Fibroblast of villous mesenchyme (primary cell): Measurements from ENCODE around the gene TNFSF15. TPM values are rescaled to one million over a fixed set of nuclear protein-coding genes. Genes with fewer than 3 reads are reported as not detected.
A peak's percentile ranks its signal among the peaks of the same experiment; 100 is the strongest.
"Not testable (repeated sequence)": the region's sequence is repeated elsewhere in the genome, so short reads cannot be mapped to it uniquely, and the experiment has no call there.

ENCODE experiments used
- DNase-seq: peaks from one replicate; pipeline ENCODE4 v3.0.0-alpha.2; 2010; ENCODE audit warnings: low read depth
- H3K4me3 ChIP-seq: 2 replicates; pipeline ENCODE4 v1.5.1; 2011; ENCODE audit warnings: low read depth, mild to moderate bottlenecking, low read length
- CTCF ChIP-seq: IDR thresholded peaks from 2 replicates; pipeline ENCODE4 v1.5.1; 2012; ENCODE audit warnings: low read depth, mild to moderate bottlenecking, low read length; ENCODE audit not compliant: insufficient read depth
- total RNA-seq: library from RNA; depleted of rRNA; stranded (reverse); fragments of >200 nt; gene quantifications from 2 replicates; pipeline ENCODE4 v1.2.3, GENCODE V29; 2012

TNFSF15 gene
- total RNA-seq, 1 donor: 5.6 TPM

DNA sequence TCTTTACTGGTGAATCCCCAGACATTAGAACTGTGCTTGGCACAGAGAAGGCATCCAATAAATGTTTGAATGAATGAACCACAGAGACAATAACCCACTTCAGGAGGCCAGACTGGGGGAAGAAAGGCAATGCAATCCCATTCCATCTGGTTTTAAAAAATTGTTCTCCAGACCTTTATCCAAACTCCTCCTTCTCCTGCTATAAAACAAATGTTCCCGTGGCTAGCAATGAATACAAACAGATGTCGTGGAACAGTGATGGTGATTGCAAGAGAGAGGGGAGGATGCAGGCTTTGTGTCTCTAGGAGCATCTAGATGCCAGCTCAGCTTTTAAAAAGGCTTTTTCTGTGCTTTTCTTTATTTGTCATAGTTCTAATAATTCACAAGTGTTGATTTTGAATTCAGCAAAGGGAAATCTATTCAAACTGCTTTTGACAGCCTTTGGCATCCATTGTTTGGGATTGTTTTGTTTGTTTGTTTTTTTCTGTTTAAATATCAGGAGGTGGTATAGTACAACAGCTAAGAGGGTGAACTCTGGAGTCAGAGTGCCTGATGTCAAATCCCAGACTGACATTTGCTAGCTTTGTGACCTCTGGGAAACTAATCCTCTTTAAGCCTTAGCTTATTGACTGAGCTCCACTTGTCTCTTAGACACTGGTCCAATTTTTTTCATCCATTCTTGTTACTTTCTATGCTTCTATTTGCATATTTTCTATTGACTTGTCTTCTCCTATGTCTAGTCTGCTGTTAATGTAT is 59.1 kb downstream of the TNFSF15 start:
- no peak for TF ChIP-seq CTCF
- peak; percentile 56 for DNase-seq
- no peak overlapping the region for H3K4me3 ChIP-seq

DNA sequence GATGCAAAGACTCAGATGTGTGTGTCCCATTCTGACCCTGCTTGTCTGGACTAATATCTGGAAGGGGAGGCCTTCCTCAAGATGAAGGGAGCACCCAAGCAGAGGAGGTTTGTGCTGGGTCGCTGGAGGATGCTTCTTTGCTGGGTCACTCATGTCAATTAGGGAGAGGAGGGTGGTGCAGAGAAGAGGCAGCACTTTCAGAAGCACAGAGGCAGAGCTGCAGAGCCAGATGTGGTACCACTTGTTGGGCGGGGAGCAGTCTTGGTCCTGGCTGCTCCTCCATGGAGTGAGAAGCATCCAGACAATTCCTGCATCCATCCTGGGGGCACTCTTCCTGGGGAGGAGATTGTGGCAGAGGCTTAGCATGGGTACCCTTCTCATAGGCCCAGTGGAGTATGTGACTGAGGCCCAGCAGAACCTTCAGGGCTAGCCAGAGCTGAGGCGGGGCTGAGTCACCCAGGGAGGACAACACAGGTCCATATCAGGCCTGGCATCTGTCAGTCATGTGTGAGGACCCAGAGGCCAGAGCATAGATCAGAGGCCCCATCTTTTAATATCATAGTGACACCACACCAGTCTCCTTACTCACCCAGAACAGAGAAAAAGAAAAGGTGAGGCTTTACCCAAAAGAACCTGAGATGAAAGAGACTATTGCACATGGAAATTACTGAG is 59.8 kb downstream of the TNFSF15 start:
- H3K4me3 ChIP-seq: no peak overlapping the region
- no peak for TF ChIP-seq CTCF
- DNase-seq: no peak

- DNase-seq: no peak
- no peak for TF ChIP-seq CTCF
- H3K4me3 ChIP-seq: no peak overlapping the region
These were observed 60.6 kb downstream of the TNFSF15 start for GRCh38 chr9:114745108-114745848.

GRCh38 chr9:114743446-114743845 is 62.4 kb downstream of the TNFSF15 start:
- DNase-seq: no peak
- TF ChIP-seq CTCF: no peak

GRCh38 chr9:114742947-114743346 is 62.9 kb downstream of the TNFSF15 start:
- TF ChIP-seq CTCF: no peak
- no peak overlapping the region for H3K4me3 ChIP-seq
- DNase-seq: peak; percentile 59

More at GRCh38 chr9:114743446-114743845, 62.4 kb downstream of the TNFSF15 start:
- no peak overlapping the region for H3K4me3 ChIP-seq

DNA sequence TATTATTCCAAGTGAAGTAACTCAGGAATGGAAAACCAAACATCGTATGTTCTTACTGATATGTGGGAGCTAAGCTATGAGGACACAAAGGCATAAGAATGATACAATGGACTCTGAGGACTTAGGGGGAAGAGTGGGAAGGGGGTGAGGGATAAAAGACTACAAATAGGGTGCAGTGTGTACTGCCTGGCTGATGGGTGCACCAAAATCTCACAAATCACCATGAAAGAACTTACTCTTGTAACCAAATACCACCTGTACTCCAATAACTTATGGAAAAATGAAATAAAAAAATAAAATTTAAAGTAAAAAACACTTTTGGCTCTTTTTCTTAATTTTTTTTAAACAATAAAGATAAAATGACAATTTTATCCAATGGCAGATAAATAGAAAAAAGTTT is 64.3 kb downstream of the TNFSF15 start:
- not testable (repeated sequence) for H3K4me3 ChIP-seq, DNase-seq
- TF ChIP-seq CTCF: peak; percentile 20
